H1 (cell line): ENCODE data around the gene KCTD19. TPM values are rescaled to one million over a fixed set of nuclear protein-coding genes. Genes with fewer than 3 reads are reported as not detected.

Source experiments
- NANOG ChIP-seq: IDR thresholded peaks from 2 replicates; pipeline ENCODE4 v1.6.1; 2011; ENCODE audit warnings: low read length, low read depth, mild to moderate bottlenecking, inconsistent platforms; ENCODE audit not compliant: insufficient read depth, poor library complexity, severe bottlenecking
- polyA plus RNA-seq, 7 experiments: library from polyadenylated mRNA; depleted of rRNA in 3 of 7; stranded (reverse) in 5 of 7; unstranded in 2 of 7; fragments of >200 nt in 5 of 7; fragments of 200-250 nt in 2 of 7; gene quantifications; 1 replicate in 5 of 7; 2 replicates in 1 of 7; 4 replicates in 1 of 7; pipeline versions ENCODE4 v1.2.1 to v1.2.3, GENCODE V29; 2011 to 2013; ENCODE audit warnings: missing spikeins in 2 of 7, mixed read lengths in 2 of 7
- total RNA-seq: library from RNA; stranded (reverse); fragmentation: NEBNext Ultra II Directional; extraction: Animal tissue kit (Norgen Biotek cat#: 25700); gene quantifications from 2 replicates; pipeline ENCODE4 v1.2.1, GENCODE V29; 2021
- TF ChIP-seq, protein P1 (sequence below): fragments of 300-600 bp; sonication (generic); IDR thresholded peaks from 2 replicates; pipeline ENCODE4 v1.7.1; 2012; ENCODE audit warnings: low read length, moderate library complexity, mild to moderate bottlenecking, inconsistent platforms; ENCODE audit not compliant: insufficient replicate concordance

KCTD19 gene
- total and polyA plus RNA-seq, 2 of the 8 experiments (the other 6 are each of a cell fraction or from before 2014, with no cell fraction given) = 0.06 to 0.24 TPM

DNA sequence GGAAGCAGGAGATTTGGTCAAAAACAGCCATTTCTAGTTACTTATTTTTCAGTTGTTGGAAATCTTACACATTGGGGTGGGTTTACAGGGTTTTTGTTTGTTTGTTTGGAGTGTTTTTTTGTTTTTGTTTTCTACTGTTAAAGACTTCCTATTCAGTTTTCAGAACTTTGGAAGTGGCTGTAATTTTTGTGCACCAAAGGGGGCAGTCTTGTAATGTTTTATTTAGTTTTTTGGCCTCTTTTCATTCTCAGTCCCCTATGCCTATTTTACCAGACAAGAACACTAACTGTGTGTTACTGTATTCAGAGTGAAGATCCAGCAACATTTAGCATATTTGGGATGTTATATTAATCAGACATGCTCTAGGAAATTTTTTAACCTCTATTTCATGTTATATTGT is 46.1 kb upstream of the KCTD19 start (continued):
- TF ChIP-seq, protein P1, sequence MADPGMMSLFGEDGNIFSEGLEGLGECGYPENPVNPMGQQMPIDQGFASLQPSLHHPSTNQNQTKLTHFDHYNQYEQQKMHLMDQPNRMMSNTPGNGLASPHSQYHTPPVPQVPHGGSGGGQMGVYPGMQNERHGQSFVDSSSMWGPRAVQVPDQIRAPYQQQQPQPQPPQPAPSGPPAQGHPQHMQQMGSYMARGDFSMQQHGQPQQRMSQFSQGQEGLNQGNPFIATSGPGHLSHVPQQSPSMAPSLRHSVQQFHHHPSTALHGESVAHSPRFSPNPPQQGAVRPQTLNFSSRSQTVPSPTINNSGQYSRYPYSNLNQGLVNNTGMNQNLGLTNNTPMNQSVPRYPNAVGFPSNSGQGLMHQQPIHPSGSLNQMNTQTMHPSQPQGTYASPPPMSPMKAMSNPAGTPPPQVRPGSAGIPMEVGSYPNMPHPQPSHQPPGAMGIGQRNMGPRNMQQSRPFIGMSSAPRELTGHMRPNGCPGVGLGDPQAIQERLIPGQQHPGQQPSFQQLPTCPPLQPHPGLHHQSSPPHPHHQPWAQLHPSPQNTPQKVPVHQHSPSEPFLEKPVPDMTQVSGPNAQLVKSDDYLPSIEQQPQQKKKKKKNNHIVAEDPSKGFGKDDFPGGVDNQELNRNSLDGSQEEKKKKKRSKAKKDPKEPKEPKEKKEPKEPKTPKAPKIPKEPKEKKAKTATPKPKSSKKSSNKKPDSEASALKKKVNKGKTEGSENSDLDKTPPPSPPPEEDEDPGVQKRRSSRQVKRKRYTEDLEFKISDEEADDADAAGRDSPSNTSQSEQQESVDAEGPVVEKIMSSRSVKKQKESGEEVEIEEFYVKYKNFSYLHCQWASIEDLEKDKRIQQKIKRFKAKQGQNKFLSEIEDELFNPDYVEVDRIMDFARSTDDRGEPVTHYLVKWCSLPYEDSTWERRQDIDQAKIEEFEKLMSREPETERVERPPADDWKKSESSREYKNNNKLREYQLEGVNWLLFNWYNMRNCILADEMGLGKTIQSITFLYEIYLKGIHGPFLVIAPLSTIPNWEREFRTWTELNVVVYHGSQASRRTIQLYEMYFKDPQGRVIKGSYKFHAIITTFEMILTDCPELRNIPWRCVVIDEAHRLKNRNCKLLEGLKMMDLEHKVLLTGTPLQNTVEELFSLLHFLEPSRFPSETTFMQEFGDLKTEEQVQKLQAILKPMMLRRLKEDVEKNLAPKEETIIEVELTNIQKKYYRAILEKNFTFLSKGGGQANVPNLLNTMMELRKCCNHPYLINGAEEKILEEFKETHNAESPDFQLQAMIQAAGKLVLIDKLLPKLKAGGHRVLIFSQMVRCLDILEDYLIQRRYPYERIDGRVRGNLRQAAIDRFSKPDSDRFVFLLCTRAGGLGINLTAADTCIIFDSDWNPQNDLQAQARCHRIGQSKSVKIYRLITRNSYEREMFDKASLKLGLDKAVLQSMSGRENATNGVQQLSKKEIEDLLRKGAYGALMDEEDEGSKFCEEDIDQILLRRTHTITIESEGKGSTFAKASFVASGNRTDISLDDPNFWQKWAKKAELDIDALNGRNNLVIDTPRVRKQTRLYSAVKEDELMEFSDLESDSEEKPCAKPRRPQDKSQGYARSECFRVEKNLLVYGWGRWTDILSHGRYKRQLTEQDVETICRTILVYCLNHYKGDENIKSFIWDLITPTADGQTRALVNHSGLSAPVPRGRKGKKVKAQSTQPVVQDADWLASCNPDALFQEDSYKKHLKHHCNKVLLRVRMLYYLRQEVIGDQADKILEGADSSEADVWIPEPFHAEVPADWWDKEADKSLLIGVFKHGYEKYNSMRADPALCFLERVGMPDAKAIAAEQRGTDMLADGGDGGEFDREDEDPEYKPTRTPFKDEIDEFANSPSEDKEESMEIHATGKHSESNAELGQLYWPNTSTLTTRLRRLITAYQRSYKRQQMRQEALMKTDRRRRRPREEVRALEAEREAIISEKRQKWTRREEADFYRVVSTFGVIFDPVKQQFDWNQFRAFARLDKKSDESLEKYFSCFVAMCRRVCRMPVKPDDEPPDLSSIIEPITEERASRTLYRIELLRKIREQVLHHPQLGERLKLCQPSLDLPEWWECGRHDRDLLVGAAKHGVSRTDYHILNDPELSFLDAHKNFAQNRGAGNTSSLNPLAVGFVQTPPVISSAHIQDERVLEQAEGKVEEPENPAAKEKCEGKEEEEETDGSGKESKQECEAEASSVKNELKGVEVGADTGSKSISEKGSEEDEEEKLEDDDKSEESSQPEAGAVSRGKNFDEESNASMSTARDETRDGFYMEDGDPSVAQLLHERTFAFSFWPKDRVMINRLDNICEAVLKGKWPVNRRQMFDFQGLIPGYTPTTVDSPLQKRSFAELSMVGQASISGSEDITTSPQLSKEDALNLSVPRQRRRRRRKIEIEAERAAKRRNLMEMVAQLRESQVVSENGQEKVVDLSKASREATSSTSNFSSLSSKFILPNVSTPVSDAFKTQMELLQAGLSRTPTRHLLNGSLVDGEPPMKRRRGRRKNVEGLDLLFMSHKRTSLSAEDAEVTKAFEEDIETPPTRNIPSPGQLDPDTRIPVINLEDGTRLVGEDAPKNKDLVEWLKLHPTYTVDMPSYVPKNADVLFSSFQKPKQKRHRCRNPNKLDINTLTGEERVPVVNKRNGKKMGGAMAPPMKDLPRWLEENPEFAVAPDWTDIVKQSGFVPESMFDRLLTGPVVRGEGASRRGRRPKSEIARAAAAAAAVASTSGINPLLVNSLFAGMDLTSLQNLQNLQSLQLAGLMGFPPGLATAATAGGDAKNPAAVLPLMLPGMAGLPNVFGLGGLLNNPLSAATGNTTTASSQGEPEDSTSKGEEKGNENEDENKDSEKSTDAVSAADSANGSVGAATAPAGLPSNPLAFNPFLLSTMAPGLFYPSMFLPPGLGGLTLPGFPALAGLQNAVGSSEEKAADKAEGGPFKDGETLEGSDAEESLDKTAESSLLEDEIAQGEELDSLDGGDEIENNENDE = no peak
- no peak for TF ChIP-seq NANOG
